HFF-Myc (cell line): ENCODE results near the gene LRP8.

Source experiments
- DNase-seq: peaks from one replicate; pipeline ENCODE4 v3.0.0-alpha.2; 2011; ENCODE audit warnings: low read depth; ENCODE audit errors: extremely low read depth
- H3K4me3 ChIP-seq: replicated peaks from 2 replicates; pipeline ENCODE4 v1.5.1; 2011; ENCODE audit warnings: low read depth, mild to moderate bottlenecking, control low read depth, low read length
- CTCF ChIP-seq: IDR thresholded peaks from 2 replicates; pipeline ENCODE4 v1.5.1; 2012; ENCODE audit warnings: mild to moderate bottlenecking, low read depth, low read length, control low read depth; ENCODE audit errors: missing control alignments

The LRP8 gene

GRCh38 chr1:53340660-53341520 lies 13.0 kb upstream of the LRP8 start:
- no peak overlapping the region for H3K4me3 ChIP-seq
- no peak for TF ChIP-seq CTCF
- no peak for DNase-seq

- no peak for TF ChIP-seq CTCF
- no peak overlapping the region for H3K4me3 ChIP-seq
- no peak for DNase-seq
These were observed 12.1 kb upstream of the LRP8 start for GRCh38 chr1:53339736-53340635.

- TF ChIP-seq CTCF: no peak
These were observed 10.6 kb upstream of the LRP8 start for GRCh38 chr1:53338423-53338822.

GRCh38 chr1:53337499-53337898 lies 9.6 kb upstream of the LRP8 start:
- no peak for TF ChIP-seq CTCF
- H3K4me3 ChIP-seq: no peak overlapping the region
- DNase-seq: no peak

More at GRCh38 chr1:53338423-53338822, 10.6 kb upstream of the LRP8 start:
- no peak for DNase-seq
- H3K4me3 ChIP-seq: no peak overlapping the region

- H3K4me3 ChIP-seq: no peak overlapping the region
- no peak for DNase-seq
- TF ChIP-seq CTCF: no peak
These were observed 8.3 kb upstream of the LRP8 start for GRCh38 chr1:53336146-53336545.

GRCh38 chr1:53335661-53336060 lies 7.8 kb upstream of the LRP8 start:
- TF ChIP-seq CTCF: no peak
- no peak overlapping the region for H3K4me3 ChIP-seq

More at GRCh38 chr1:53335661-53336060, 7.8 kb upstream of the LRP8 start:
- DNase-seq: no peak
